Esophagus muscularis mucosa (tissue), 3 donors: Measurements from ENCODE around the gene ANTXR1.

Experiments
- POLR2A ChIP-seq: fragments of 450-650 bp; IDR thresholded peaks from one replicate; pipeline ENCODE4 v1.6.1; 2017; ENCODE audit warnings: antibody characterized with exemption, moderate library complexity, mild to moderate bottlenecking, low read depth
- POLR2AphosphoS5 ChIP-seq, 2 donors: sonication (generic); formaldehyde crosslinking; IDR thresholded peaks; one replicate each; pipeline ENCODE4 v1.6.1; 2017; ENCODE audit warnings: antibody characterized with exemption in 2 of 2
- TF ChIP-seq, protein P1 (sequence below), 3 experiments: fragments of 200-600 bp in 2 of 3; fragments of 450-650 bp in 1 of 3; sonication (generic) in 2 of 3; IDR thresholded peaks; one replicate each; pipeline ENCODE4 v1.5.1; 2017 to 2019; ENCODE audit warnings: antibody characterized with exemption in 3 of 3, mild to moderate bottlenecking in 2 of 3, moderate library complexity in 1 of 3

- TF ChIP-seq POLR2AphosphoS5 (IDR thresholded peaks at IDR 0.05) (no peak), POLR2A (no peak)
- TF ChIP-seq, protein P1, sequence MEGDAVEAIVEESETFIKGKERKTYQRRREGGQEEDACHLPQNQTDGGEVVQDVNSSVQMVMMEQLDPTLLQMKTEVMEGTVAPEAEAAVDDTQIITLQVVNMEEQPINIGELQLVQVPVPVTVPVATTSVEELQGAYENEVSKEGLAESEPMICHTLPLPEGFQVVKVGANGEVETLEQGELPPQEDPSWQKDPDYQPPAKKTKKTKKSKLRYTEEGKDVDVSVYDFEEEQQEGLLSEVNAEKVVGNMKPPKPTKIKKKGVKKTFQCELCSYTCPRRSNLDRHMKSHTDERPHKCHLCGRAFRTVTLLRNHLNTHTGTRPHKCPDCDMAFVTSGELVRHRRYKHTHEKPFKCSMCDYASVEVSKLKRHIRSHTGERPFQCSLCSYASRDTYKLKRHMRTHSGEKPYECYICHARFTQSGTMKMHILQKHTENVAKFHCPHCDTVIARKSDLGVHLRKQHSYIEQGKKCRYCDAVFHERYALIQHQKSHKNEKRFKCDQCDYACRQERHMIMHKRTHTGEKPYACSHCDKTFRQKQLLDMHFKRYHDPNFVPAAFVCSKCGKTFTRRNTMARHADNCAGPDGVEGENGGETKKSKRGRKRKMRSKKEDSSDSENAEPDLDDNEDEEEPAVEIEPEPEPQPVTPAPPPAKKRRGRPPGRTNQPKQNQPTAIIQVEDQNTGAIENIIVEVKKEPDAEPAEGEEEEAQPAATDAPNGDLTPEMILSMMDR (IDR thresholded peaks at IDR 0.05), result no peak
Measured at GRCh38 chr2:69271831-69272257, 258.9 kb downstream of the ANTXR1 start.
